GM18508 (cell line): ENCODE measurements around the gene AVPR1B.

Experiments
- ATAC-seq: cut with Tn5 transposase; IDR thresholded peaks from one replicate; pipeline ENCODE4 v1.9.1; 2021; ENCODE audit warnings: moderate number of reproducible peaks; ENCODE audit not compliant: insufficient read depth, unreplicated experiment

Gene AVPR1B

GRCh38 chr1:206112600-206113301 lies 4.4 kb downstream of the AVPR1B start:
- no peak for ATAC-seq

DNA sequence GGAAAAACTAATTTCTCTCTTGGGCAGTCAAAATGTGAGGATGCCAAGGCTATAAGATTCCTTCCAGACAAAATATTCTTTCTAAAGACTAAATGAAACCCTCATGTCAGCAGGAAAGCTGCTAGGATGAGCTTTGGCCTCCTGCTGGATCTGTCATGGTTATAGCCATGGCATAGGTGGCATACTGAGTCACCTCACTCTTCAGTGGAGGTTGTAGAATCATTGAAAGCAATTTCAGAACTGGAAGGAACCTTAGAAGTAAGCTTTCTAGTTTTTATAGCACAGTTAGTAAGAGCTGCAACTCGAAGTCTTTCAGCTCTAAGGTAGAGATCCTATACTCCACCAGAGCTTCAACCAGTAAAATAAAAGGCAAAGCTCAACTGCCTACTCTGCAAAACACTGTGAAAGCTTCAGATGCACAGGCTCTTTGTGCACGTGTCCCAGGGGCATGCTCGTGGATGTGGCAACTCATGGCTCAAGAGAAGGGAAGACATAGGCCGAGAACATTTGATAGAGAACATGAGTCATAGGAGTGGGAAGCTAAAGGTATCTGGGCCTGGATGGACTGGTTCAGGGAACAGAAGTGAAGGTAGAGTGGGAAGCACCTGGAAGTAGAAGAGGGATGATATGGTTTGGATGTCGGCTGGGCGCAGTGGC lies 5.8 kb downstream of the AVPR1B start:
- ATAC-seq: no peak

- no peak for ATAC-seq
These were observed 6.4 kb downstream of the AVPR1B start for GRCh38 chr1:206110820-206111219.

DNA sequence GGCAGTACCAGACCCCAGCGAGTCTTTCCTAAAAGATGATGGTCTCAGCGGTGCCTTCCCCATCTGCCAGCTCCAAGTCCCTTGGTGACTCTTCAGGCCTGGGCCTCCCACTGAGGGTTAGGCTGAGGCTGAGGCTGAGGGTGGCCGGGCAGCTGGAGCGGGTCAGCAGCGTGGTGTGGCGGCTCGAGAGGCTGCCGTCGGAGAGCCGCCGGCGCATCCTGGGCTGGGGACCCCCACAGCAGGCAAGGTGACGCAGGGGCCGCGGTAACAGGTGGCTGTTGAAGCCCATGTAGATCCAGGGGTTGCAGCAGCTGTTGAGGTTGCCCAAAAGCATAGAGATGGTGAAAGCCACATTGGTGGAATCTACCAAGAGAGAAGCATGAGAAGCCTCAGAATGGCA lies 7.0 kb downstream of the AVPR1B start:
- no peak for ATAC-seq

DNA sequence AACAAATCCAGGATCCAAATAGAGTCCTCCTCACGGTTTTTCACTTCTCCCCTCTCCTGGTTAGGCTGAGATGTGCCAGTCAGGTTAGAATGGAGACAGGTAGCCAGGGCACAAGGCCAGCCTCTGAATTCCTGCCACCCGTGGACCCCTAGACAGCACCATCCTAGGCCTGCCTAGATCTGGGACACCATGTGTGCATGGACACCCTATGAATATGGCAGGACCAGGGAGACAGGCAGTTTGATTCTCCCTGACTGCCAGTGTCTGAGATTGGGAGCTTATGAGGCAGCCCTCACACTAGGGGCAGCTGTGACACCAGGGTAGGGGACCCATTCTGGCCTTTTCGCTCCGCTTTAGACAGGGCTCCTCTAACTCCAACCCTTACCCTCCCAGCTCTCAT lies 7.5 kb downstream of the AVPR1B start:
- ATAC-seq: no peak

DNA sequence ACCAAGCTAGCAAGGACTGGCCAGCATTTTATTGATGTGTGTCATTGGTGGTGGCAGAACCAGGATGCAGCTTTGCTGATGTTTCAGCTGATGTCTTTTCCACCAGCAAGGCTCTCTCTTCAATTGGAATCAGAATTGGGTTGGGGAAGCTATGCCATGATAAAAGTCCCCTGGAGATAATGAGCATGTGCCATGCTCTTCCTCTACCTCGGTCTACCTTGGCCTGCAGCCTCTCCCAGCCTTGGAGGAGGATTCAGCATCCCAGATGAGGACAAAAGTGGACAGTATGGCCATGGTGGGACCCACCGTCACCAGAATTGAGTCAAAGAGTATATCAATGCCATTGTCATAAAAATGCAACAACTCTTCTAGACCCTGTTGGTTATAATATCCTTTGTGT lies 8.6 kb downstream of the AVPR1B start:
- no peak for ATAC-seq

- ATAC-seq: no peak
These were observed 10.0 kb downstream of the AVPR1B start for GRCh38 chr1:206107168-206107544.

DNA sequence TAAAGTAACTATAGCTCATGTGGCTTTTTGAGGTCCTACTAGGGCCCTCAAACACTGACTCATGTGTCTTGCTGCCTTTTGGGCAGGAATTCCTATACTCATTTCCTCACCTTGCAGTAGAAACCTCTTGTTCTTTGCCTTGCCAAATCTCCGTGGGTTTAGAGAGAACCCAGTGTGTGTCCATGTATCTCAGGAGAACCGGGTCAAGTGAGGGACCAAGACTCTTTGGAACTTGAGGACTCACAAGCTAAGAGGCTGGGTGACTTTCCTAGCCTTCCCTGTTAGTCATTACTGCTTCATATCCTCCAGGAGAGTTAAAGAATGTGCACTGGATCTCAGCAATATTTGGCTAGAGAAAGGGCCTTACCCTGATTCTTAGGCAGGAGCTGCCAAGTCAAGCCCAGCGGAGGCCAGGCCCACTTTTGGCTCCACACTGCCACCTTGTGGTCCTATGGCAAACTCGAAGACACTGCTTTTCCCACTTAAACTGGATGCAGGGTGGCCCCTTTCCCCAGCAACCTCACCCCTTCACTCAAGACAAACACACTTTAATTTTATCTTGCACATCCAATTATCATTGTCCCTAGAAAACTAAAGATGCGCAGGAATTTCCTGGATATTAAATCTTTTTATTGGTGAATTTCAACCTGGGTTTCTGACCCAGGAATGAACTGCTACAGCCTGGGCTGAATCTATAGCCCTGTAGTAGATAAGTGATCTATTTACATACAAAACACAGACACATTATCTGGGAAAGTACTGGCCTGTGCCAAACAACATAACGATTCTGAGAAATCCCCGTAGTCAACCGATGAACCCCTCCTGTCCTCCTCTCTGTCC lies 10.6 kb downstream of the AVPR1B start:
- ATAC-seq: no peak

GRCh38 chr1:206105464-206105995 lies 11.7 kb downstream of the AVPR1B start:
- ATAC-seq: no peak

- ATAC-seq: no peak
These were observed 13.2 kb downstream of the AVPR1B start for GRCh38 chr1:206103979-206104378.

DNA sequence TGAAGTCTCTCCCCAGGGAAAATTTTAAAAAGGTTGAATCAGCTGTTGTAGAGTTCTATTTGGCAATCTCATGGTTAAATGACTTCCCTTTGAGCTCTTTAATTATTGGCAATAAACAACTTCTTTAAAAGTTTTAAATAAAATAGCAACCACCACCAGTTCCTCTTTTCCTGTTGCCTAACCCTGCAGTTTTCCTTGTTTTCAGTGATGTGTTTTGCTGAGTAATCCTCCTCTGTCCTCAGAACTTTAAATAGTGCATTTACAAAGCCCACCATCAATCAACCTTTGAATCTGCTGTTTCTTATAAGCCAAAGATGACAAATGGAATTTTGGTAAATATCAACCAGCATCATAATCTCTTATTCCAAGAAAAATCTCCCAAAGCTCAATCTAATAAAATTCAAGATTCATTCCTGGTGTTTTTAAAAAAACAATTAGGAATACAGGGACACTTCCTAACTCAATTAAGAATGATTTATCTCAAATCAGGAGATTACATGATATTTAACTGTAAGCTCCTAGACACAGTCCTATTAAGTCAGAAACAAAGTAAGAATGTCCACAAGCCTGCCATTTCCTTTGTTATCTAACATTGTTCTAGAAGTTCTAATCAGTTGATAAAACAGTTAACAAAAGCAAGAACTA lies 14.8 kb downstream of the AVPR1B start:
- ATAC-seq: no peak

DNA sequence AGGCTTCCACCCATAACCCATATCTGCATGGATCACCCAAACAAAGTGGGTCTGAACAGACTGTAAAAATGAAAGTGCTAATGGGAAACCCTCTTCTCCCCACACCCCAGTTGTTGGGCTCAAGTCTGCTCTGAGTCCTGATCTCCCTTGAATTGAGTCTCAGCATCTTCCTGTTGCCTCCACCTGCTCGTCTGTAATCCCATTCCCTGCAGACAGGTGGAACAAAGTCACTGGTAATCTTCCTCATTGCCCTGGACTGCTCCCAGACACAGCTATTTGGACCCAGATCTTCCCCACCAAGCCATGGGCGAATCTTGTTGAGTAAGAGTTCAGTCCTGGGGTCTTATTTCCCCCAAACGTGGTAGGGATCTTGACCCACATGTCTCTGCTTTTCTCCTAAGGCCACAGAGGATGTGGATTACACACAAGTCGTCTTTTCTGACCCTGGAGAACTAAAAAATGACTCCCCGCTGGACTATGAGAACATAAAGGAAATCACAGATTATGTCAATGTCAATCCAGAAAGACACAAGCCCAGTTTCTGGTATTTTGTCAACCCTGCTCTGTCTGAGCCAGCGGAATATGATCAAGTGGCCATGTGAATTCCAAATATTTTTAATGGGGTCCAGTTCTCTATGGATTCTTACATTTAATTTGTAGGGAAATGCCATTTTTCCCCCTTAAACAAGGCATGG lies 15.7 kb downstream of the AVPR1B start:
- no peak for ATAC-seq

DNA sequence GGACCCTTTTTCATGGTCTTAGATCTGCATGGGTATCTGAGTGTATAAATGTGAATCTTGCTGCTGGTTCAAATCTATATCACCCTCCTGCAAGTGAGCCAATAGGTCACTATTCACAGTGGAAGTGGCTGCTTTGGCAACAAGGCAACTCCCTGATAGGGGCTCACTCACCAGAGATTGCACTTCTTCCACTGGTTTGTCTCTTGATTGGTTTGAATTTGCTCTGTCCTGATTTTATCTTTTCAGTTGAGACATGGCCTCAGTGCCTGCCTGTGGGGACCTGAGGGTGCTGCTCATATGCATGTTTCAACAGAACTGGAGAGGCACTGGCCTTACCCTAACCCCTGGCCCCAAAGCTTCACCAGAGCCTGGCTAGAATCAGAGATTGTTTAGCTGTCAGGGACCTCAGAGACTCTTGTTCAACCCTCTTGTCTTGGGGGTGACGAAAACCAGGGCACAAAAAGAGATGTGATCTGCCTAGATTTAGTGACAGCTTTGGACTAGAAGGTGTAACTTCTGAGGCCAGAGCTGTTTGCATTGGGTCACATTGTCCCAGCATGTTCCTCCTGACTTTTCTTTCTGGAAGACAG lies 16.9 kb downstream of the AVPR1B start:
- ATAC-seq: no peak

GRCh38 chr1:206098242-206098919 lies 18.8 kb downstream of the AVPR1B start:
- ATAC-seq: no peak

GRCh38 chr1:206097381-206097780 lies 19.8 kb downstream of the AVPR1B start:
- no peak for ATAC-seq

DNA sequence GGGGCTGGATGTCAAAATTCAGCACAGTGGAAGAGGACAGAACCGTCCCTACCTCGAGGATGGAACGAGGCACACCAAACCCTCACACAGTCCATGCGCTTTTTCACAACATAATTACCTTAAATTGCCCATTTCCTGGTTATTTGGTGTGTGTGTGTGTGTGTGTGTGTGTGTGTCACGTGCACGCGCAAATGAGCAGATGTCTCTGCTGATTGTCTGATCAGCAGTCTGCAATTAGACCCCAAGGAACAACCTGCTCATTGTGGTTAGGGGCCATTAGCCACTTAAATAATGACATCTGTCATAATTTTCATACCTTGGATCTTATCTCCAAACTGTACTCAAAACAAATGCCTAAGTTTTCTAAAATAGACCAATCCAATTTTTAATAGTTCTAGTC lies 23.2 kb downstream of the AVPR1B start:
- ATAC-seq: no peak

GRCh38 chr1:206089341-206089740 lies 27.8 kb downstream of the AVPR1B start:
- no peak for ATAC-seq

- ATAC-seq: no peak
These were observed 30.1 kb downstream of the AVPR1B start for GRCh38 chr1:206087091-206087490.

GRCh38 chr1:206083750-206084149 lies 33.4 kb downstream of the AVPR1B start:
- no peak for ATAC-seq
